ENCODE measurements around the gene KRTAP16-1. TPM values are rescaled to one million over a fixed set of nuclear protein-coding genes. Genes with fewer than 3 reads are reported as not detected.
"Not testable (repeated sequence)": the region's sequence is repeated elsewhere in the genome, so short reads cannot be mapped to it uniquely, and the experiment has no call there.

Gene KRTAP16-1
- total RNA-seq, 3 donors from 2014 or later (not counting 1 experiment from before 2014, with no cell fraction given): 0.16 to 0.23 (median 0.23) TPM

GRCh38 chr17:41351177-41351576, 42.1 kb upstream of the KRTAP16-1 start:
- no peak overlapping the region for H3K27ac ChIP-seq (ENCODE audit: low read length)
- no peak for DNase-seq
- intact Hi-C loops (cut with micrococcal nuclease): no loop called here
- Mint-ChIP-seq H3K4me3 (no peak overlapping the region), H3K36me3 (no peaks in the 10 kb centered on the region), H3K4me1 (no peaks in the 10 kb centered on the region), H3K9me3 (no peaks in the 10 kb centered on the region), H3K27ac (no peak overlapping the region), H3K27me3 (ENCODE audit: low read depth in 2 of 2) (peaks cover 7 to 25% of the 10 kb centered on the region in 2 donors)
- TF ChIP-seq CTCF (IDR thresholded peaks at IDR 0.05): no peak
- no CpG with 5 or more reads among the region's 2 CpGs for WGBS (ENCODE audit: insufficient coverage)
- H3K9me3 ChIP-seq (ENCODE audit: control insufficient read depth, insufficient read depth, low read length): no peaks in the 10 kb centered on the region
- H3K4me1 ChIP-seq (ENCODE audit: control insufficient read depth, insufficient read depth, low read length): peaks cover 6% of the 10 kb centered on the region
- H3K27me3 ChIP-seq (ENCODE audit: control insufficient read depth, insufficient read depth, low read length): no peaks in the 10 kb centered on the region
- H3K4me3 ChIP-seq (ENCODE audit: low read length): no peak overlapping the region
- no peaks in the 10 kb centered on the region for H3K36me3 ChIP-seq (ENCODE audit: control insufficient read depth, insufficient read depth, low read length)
- ATAC-seq: no peak

GRCh38 chr17:41350381-41350878, 41.3 kb upstream of the KRTAP16-1 start, which contains the start of gene KRT33A:
Gene KRT33A, minus strand, starts transcription at chr17:41350828. Its CDS starts 61 bp downstream, at chr17:41350767.
- H3K27me3 ChIP-seq (ENCODE audit: control insufficient read depth, insufficient read depth, low read length); H3K4me1 ChIP-seq (ENCODE audit: control insufficient read depth, insufficient read depth, low read length); H3K27ac ChIP-seq (ENCODE audit: low read length); H3K9me3 Mint-ChIP-seq; intact Hi-C loops (cut with micrococcal nuclease); ATAC-seq; DNase-seq; H3K4me3 Mint-ChIP-seq; H3K4me1 Mint-ChIP-seq; H3K4me3 ChIP-seq (ENCODE audit: low read length); H3K27ac Mint-ChIP-seq; H3K9me3 ChIP-seq (ENCODE audit: control insufficient read depth, insufficient read depth, low read length); H3K36me3 ChIP-seq (ENCODE audit: control insufficient read depth, insufficient read depth, low read length); H3K36me3 Mint-ChIP-seq: not testable (repeated sequence)
- WGBS (ENCODE audit: insufficient coverage): 92% methylated on average over 16 of the region's 16 CpGs
- H3K27me3 Mint-ChIP-seq (ENCODE audit: low read depth in 2 of 2): peaks cover 7 to 21% of the 10 kb centered on the region in 2 donors

- H3K9me3 Mint-ChIP-seq: peaks cover 0 to 3% of the 10 kb centered on the region in 2 donors
- ATAC-seq: no peak
Measured at GRCh38 chr17:41347869-41348760, 39.0 kb upstream of the KRTAP16-1 start.

GRCh38 chr17:41346421-41346820, 37.3 kb upstream of the KRTAP16-1 start:
- DNase-seq; H3K36me3 ChIP-seq (ENCODE audit: control insufficient read depth, insufficient read depth, low read length); H3K27me3 ChIP-seq (ENCODE audit: control insufficient read depth, insufficient read depth, low read length); H3K27ac Mint-ChIP-seq; H3K27me3 Mint-ChIP-seq (ENCODE audit: low read depth in 2 of 2); H3K4me1 Mint-ChIP-seq; ATAC-seq; H3K4me3 Mint-ChIP-seq; H3K9me3 ChIP-seq (ENCODE audit: control insufficient read depth, insufficient read depth, low read length); H3K4me3 ChIP-seq (ENCODE audit: low read length); H3K9me3 Mint-ChIP-seq; intact Hi-C loops (cut with micrococcal nuclease); H3K27ac ChIP-seq (ENCODE audit: low read length): not testable (repeated sequence)
- H3K36me3 Mint-ChIP-seq: peaks cover 12% of the 10 kb centered on the region
- 97% methylated on average over 16 of the region's 16 CpGs for WGBS (ENCODE audit: insufficient coverage)
- peaks cover 11% of the 10 kb centered on the region for H3K4me1 ChIP-seq (ENCODE audit: control insufficient read depth, insufficient read depth, low read length)

More at GRCh38 chr17:41347869-41348760, 39.0 kb upstream of the KRTAP16-1 start:
- intact Hi-C loops (cut with micrococcal nuclease): no loop called here
- peaks cover 4% of the 10 kb centered on the region for H3K36me3 Mint-ChIP-seq
- no peaks in the 10 kb centered on the region for H3K36me3 ChIP-seq (ENCODE audit: control insufficient read depth, insufficient read depth, low read length)
- no peak overlapping the region for H3K4me3 ChIP-seq (ENCODE audit: low read length)
- H3K27ac ChIP-seq (ENCODE audit: low read length): no peak overlapping the region
- H3K27me3 Mint-ChIP-seq (ENCODE audit: low read depth in 2 of 2): peaks cover 10 to 17% of the 10 kb centered on the region in 2 donors
- no peaks in the 10 kb centered on the region for H3K27me3 ChIP-seq (ENCODE audit: control insufficient read depth, insufficient read depth, low read length)
- no peak overlapping the region for H3K4me3 Mint-ChIP-seq
- no peak overlapping the region for H3K27ac Mint-ChIP-seq
- 93% methylated on average over 7 of the region's 7 CpGs for WGBS (ENCODE audit: insufficient coverage)
- TF ChIP-seq CTCF (IDR thresholded peaks at IDR 0.05): no peak
- H3K4me1 ChIP-seq (ENCODE audit: control insufficient read depth, insufficient read depth, low read length): peaks cover 6% of the 10 kb centered on the region
- no peak for DNase-seq
- H3K4me1 Mint-ChIP-seq: peaks cover 0 to 3% of the 10 kb centered on the region in 2 donors
- H3K9me3 ChIP-seq (ENCODE audit: control insufficient read depth, insufficient read depth, low read length): no peaks in the 10 kb centered on the region
